HG03108 (cell line): ENCODE results near the gene SNX4.
A peak's percentile ranks its signal among the peaks of the same experiment; 100 is the strongest.
"Not testable (repeated sequence)": the region's sequence is repeated elsewhere in the genome, so short reads cannot be mapped to it uniquely, and the experiment has no call there.

Experiments used
- ATAC-seq: cut with Tn5 transposase; IDR thresholded peaks from one replicate; pipeline ENCODE4 v1.9.1; 2021; ENCODE audit warnings: moderate library complexity; ENCODE audit not compliant: unreplicated experiment

Gene SNX4

GRCh38 chr3:125519678-125520562 is at the start of gene SNX4:
TSS of gene SNX4 (minus strand) at chr3:125520202. CDS start at chr3:125520172, 30 bp downstream.
- peak; percentile 87 for ATAC-seq

- ATAC-seq = no peak
Measured at GRCh38 chr3:125556314-125556713, 36.3 kb upstream of the SNX4 start.

GRCh38 chr3:125552401-125552800 is 32.4 kb upstream of the SNX4 start:
- ATAC-seq = no peak

GRCh38 chr3:125528920-125529319 is 8.9 kb upstream of the SNX4 start:
- no peak for ATAC-seq

- ATAC-seq = no peak
Measured at GRCh38 chr3:125525153-125525552, 5.2 kb upstream of the SNX4 start.

- ATAC-seq = not testable (repeated sequence)
Measured at GRCh38 chr3:125520563-125520919, 539 bp upstream of the SNX4 start.

GRCh38 chr3:125515421-125515820 is 4.6 kb downstream of the SNX4 start:
- no peak for ATAC-seq

- ATAC-seq = no peak
Measured at GRCh38 chr3:125513490-125514115, 6.4 kb downstream of the SNX4 start.

GRCh38 chr3:125512135-125512920 is 7.7 kb downstream of the SNX4 start:
- peak; percentile 33 for ATAC-seq

GRCh38 chr3:125511420-125512118 is 8.4 kb downstream of the SNX4 start:
- no peak for ATAC-seq

- no peak for ATAC-seq
Measured at GRCh38 chr3:125507128-125507527, 12.9 kb downstream of the SNX4 start.

- no peak for ATAC-seq
Measured at GRCh38 chr3:125498630-125499029, 21.4 kb downstream of the SNX4 start.

GRCh38 chr3:125496701-125497100 is 23.3 kb downstream of the SNX4 start:
- no peak for ATAC-seq

- no peak for ATAC-seq
Measured at GRCh38 chr3:125482406-125482805, 37.6 kb downstream of the SNX4 start.

- no peak for ATAC-seq
Measured at GRCh38 chr3:125481786-125482185, 38.2 kb downstream of the SNX4 start.

GRCh38 chr3:125481375-125481759 is 38.6 kb downstream of the SNX4 start:
- ATAC-seq = not testable (repeated sequence)

GRCh38 chr3:125480656-125481374 is 39.2 kb downstream of the SNX4 start:
- ATAC-seq = no peak

GRCh38 chr3:125479091-125479490 is 40.9 kb downstream of the SNX4 start:
- no peak for ATAC-seq

- ATAC-seq = no peak
Measured at GRCh38 chr3:125478326-125478725, 41.7 kb downstream of the SNX4 start.

- no peak for ATAC-seq
Measured at GRCh38 chr3:125477701-125478100, 42.3 kb downstream of the SNX4 start.
